ENCODE data around the gene C20orf202. TPM values are rescaled to one million over a fixed set of nuclear protein-coding genes. Genes with fewer than 3 reads are reported as not detected.

The C20orf202 gene
- total RNA-seq, 1 donor, result not detected

GRCh38 chr20:1224205-1224890 lies 21.1 kb downstream of the C20orf202 start:
- Histone ChIP-seq H3K27me3 (ENCODE audit: insufficient read depth, low read length) (peaks cover 26% of the 10 kb centered on the region), H3K9me3 (ENCODE audit: low read depth, low read length) (no peaks in the 10 kb centered on the region), H3K79me2 (ENCODE audit: insufficient read depth, low read length) (no peaks in the 10 kb centered on the region), H3K27ac (ENCODE audit: low read depth, low read length) (no peak overlapping the region), H2AFZ (ENCODE audit: low read length) (no peak overlapping the region), H4K20me1 (ENCODE audit: insufficient read depth, low read length) (no peaks in the 10 kb centered on the region), H3K36me3 (ENCODE audit: insufficient read depth, low read length) (no peaks in the 10 kb centered on the region), H3K4me3 (ENCODE audit: insufficient read depth, low read length) (no peak overlapping the region), H3K4me2 (ENCODE audit: insufficient read depth, low read length) (no peak overlapping the region), H3K4me1 (ENCODE audit: insufficient read depth, low read length) (peaks cover 8% of the 10 kb centered on the region)
- TF ChIP-seq CTCF (IDR thresholded peaks at IDR 0.05; ENCODE audit: extremely low read depth, low read depth, low read length), result no peak
- DNase-seq (ENCODE audit: insufficient read length, low spot score, missing footprints), result no peak

GRCh38 chr20:1225263-1225782 lies 22.1 kb downstream of the C20orf202 start:
- no peaks in the 10 kb centered on the region for H3K9me3 ChIP-seq (ENCODE audit: low read depth, low read length)
- no peak overlapping the region for H3K27ac ChIP-seq (ENCODE audit: low read depth, low read length)
- no peak for DNase-seq (ENCODE audit: insufficient read length, low spot score, missing footprints)
- H3K79me2 ChIP-seq (ENCODE audit: insufficient read depth, low read length), result no peaks in the 10 kb centered on the region
- peak overlapping the region; percentile 45 for H3K4me2 ChIP-seq (ENCODE audit: insufficient read depth, low read length)
- TF ChIP-seq CTCF (IDR thresholded peaks at IDR 0.05; ENCODE audit: extremely low read depth, low read depth, low read length), result no peak
- H3K36me3 ChIP-seq (ENCODE audit: insufficient read depth, low read length), result no peaks in the 10 kb centered on the region
- H2AFZ ChIP-seq (ENCODE audit: low read length), result peak overlapping the region; percentile 59
- H4K20me1 ChIP-seq (ENCODE audit: insufficient read depth, low read length), result no peaks in the 10 kb centered on the region
- H3K27me3 ChIP-seq (ENCODE audit: insufficient read depth, low read length), result peaks cover 35% of the 10 kb centered on the region
- H3K4me1 ChIP-seq (ENCODE audit: insufficient read depth, low read length), result peaks cover 8% of the 10 kb centered on the region
- H3K4me3 ChIP-seq (ENCODE audit: insufficient read depth, low read length), result peak overlapping the region; percentile 62

GRCh38 chr20:1225783-1226654 lies 22.8 kb downstream of the C20orf202 start, which contains the start of gene RAD21L1:
TSS of gene RAD21L1 (plus strand) at chr20:1226044. CDS start at chr20:1228454, 2,410 bp downstream.
- TF ChIP-seq CTCF (IDR thresholded peaks at IDR 0.05; ENCODE audit: extremely low read depth, low read depth, low read length), result no peak
- H3K27ac ChIP-seq (ENCODE audit: low read depth, low read length), result no peak within 1 kb of the TSS

GRCh38 chr20:1229541-1229940 lies 26.3 kb downstream of the C20orf202 start:
- Histone ChIP-seq H3K27me3 (ENCODE audit: insufficient read depth, low read length) (peaks cover 69% of the 10 kb centered on the region), H4K20me1 (ENCODE audit: insufficient read depth, low read length) (no peaks in the 10 kb centered on the region), H3K9me3 (ENCODE audit: low read depth, low read length) (no peaks in the 10 kb centered on the region), H3K36me3 (ENCODE audit: insufficient read depth, low read length) (no peaks in the 10 kb centered on the region), H3K27ac (ENCODE audit: low read depth, low read length) (no peak overlapping the region), H3K4me1 (ENCODE audit: insufficient read depth, low read length) (peaks cover 8% of the 10 kb centered on the region), H3K79me2 (ENCODE audit: insufficient read depth, low read length) (no peaks in the 10 kb centered on the region), H3K4me3 (ENCODE audit: insufficient read depth, low read length) (no peak overlapping the region), H2AFZ (ENCODE audit: low read length) (no peak overlapping the region), H3K4me2 (ENCODE audit: insufficient read depth, low read length) (no peak overlapping the region)
- no peak for DNase-seq (ENCODE audit: insufficient read length, low spot score, missing footprints)
- TF ChIP-seq CTCF (IDR thresholded peaks at IDR 0.05; ENCODE audit: extremely low read depth, low read depth, low read length), result no peak

More at GRCh38 chr20:1225783-1226654, 22.8 kb downstream of the C20orf202 start, which contains the start of gene RAD21L1:
- no peaks in the 10 kb centered on the region for H3K36me3 ChIP-seq (ENCODE audit: insufficient read depth, low read length)
- H3K4me2 ChIP-seq (ENCODE audit: insufficient read depth, low read length), result peak within 1 kb of the TSS; percentile 92
- H3K4me3 ChIP-seq (ENCODE audit: insufficient read depth, low read length), result peak within 1 kb of the TSS; percentile 74
- H4K20me1 ChIP-seq (ENCODE audit: insufficient read depth, low read length), result no peaks in the 10 kb centered on the region
- H3K4me1 ChIP-seq (ENCODE audit: insufficient read depth, low read length), result peaks cover 8% of the 10 kb centered on the region
- no peaks in the 10 kb centered on the region for H3K9me3 ChIP-seq (ENCODE audit: low read depth, low read length)
- no peaks in the 10 kb centered on the region for H3K79me2 ChIP-seq (ENCODE audit: insufficient read depth, low read length)
- H2AFZ ChIP-seq (ENCODE audit: low read length), result peak within 1 kb of the TSS; percentile 84
- peaks cover 39% of the 10 kb centered on the region for H3K27me3 ChIP-seq (ENCODE audit: insufficient read depth, low read length)
- DNase-seq (ENCODE audit: insufficient read length, low spot score, missing footprints), result peak; percentile 96

All from osteoblast (primary cell).